NOMO-1 treated with dmso at 0.1 percent for 144 hours (cell line): ENCODE measurements around the gene TFE3.
"Not testable (repeated sequence)": the region's sequence is repeated elsewhere in the genome, so short reads cannot be mapped to it uniquely, and the experiment has no call there.

Experiments used
- DNase-seq: peaks from one replicate; lab custom pipeline; 2025; ENCODE audit not compliant: unreplicated experiment; lab: John Stamatoyannopoulos, UW

TFE3 gene

GRCh38 chrX:49002091-49002935 lies 40.8 kb downstream of the TFE3 start, which contains the start of gene GRIPAP1:
TSS of gene GRIPAP1 (minus strand) at chrX:49002264. CDS start at chrX:49002229, 35 bp downstream.
- DNase-seq, result peak; percentile 68

DNA sequence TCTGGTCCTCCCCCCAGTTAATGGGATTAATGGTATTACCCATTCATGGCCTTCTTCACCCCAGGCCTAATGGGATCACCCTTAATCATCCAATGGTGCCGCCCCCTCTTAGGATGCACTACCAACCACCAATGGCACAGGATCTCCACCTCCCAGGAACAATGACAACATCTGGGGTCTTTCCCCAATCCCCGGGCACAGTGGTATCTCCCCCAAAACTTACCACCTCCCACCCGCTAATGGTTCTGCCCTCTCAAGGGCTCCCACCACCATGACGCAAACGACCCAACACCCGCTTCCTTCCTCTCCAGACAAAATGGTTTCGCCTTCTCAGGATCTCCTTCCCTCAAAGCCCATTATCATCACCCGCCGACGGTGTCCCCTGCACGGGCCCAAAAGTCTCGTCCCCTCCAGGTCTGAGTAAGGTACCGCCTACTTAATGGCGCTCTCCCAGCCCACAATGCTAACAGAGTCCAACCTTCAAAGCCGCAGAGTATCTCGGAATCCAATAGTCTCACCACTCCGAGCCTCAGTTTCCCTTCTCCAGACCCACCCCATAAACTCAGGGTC lies 41.6 kb downstream of the TFE3 start:
- DNase-seq, result peak; percentile 18

DNA sequence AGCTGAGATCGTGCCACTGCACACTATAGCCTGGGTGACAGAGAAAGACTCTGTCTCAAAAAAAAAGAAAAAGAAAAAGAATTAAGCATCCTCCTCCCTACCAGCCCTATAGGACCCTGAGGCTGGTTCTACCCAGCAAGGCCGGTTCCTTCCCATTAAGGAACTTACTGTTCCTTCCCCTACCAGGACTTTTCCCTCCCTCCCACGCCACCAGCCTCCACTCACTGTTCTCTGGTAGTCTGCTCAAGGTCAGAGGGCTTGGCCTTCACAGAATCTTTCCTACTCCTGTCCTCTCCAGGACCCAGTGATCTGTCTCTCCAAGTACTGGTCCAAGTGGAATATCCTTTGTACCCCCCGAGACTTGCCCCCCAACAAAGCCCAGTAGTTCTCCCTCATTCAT lies 42.5 kb downstream of the TFE3 start:
- no peak for DNase-seq

GRCh38 chrX:48999030-48999429 lies 44.1 kb downstream of the TFE3 start:
- DNase-seq, result no peak

- no peak for DNase-seq
Observed at GRCh38 chrX:48998391-48998790, 44.8 kb downstream of the TFE3 start.

- no peak for DNase-seq
Observed at GRCh38 chrX:48997865-48998264, 45.3 kb downstream of the TFE3 start.

DNA sequence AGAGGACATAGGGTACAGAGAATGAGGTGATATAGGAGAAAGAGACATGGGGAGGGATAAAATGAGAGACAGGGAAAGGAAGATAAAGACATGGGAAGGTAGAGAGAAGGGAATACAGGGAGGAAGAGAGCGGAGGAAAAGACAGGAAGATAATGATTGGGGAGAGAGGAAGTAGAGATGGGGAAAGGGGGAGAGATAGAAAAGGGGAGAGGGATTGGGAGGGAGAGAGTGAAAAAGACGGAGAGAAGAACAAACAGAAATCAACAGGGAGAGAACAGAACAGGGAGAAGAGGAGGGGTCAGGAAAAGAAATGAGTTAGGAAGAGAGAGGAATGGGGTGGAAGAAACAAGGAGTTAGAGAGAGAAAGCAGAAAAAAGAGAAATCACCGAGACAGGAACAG lies 45.7 kb downstream of the TFE3 start:
- DNase-seq, result no peak

DNA sequence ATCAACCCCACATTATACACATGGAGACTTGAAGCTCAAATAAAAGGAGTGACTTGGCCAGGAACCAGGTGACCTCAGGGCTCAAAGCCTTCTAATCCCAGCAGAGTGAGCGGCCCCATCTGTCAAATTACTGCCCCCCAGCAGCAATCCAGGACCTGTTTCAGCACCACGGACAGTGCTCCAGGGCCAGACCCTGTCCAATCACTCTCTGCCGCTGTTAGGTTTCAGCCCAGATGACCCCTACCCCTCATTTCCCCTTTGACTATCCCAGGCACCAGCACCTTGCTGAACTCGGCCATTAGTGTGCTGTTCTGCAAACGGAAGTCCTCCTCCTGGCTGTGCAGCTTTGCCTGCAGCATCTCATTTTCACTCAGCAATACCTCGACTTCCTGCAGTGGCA lies 46.2 kb downstream of the TFE3 start:
- DNase-seq, result no peak

- DNase-seq, result no peak
Observed at GRCh38 chrX:48992341-48992740, 50.8 kb downstream of the TFE3 start.

- no peak for DNase-seq
Observed at GRCh38 chrX:48989483-48989882, 53.7 kb downstream of the TFE3 start.

DNA sequence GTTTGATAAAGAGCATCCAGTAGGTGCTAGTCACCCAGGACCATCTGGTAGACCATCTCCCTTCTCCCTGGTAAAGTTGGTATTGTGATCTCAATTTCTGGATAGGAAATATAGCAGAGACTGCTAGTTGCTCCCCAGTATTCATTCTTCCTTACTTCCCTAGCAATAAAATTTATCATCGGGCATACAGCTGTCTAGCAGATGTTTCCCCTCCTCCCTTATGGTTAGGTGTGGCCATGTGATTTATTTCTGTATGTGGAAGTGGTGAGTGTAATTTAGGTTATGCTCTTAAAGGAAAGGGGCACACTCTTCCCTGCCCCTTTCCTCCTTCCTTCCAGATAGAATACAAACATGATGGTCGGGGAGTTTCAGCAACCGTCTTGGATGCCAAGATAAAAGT lies 59.3 kb downstream of the TFE3 start:
- no peak for DNase-seq

DNA sequence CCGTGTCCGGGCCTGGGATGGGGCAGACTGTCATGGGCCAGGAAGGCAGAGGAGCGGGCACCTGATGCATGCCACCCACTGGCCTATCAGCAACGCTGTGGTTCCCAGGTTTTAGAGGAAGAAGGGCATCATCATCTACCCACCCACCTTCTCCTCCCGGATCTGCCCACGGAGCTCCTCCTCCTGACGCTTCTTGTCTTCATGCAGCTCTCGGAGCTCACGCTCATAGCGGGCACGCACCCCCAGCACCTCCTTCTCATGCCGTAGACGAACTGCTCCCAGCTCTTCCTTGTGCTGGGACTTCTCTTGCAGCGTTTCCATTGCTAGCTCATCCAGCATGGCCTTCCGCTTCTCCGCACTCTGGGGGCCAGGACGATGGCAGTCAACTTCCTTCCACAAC lies 60.1 kb downstream of the TFE3 start:
- no peak for DNase-seq

DNA sequence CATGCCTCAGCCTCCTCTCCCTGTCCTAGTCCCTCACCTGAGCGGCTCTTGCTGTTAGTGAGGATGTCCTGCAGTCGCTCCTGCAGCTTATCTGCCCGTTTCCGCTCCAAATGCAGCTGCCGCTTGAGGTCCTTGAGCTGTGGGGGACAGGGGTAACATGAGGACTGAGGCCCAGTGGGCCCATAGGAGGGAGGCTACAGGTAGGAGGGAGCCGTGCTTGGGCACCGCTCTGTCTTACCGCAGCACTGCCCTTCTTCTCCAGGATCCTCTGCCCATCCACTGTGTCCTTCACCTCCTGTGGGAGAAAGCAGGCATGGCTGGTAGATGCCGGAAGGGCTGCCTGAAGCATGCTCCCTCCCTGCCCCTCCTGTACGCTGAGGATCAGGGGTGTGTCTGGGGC lies 62.0 kb downstream of the TFE3 start:
- no peak for DNase-seq

GRCh38 chrX:48980341-48980740 lies 62.8 kb downstream of the TFE3 start:
- not testable (repeated sequence) for DNase-seq
